Natural killer cell treated with Interleukin-12 subunit alpha and Interleukin-12 subunit beta and Interleukin-15 and Interleukin-18, amount 100 ng/mL, for 72 hours (primary cell): ENCODE measurements around the gene TMEM232. TPM values are rescaled to one million over a fixed set of nuclear protein-coding genes. Genes with fewer than 3 reads are reported as not detected.

Experiments
- ATAC-seq, 2 donors: fragments of 150-1000 bp; cut with Tn5 transposase in 1 of 2; sonication (Bioruptor Pico), chemical (Tn5 transposase) in 1 of 2; 2 replicates each; pipeline ENCODE4 v1.10.0; 2021
- DNase-seq: peaks from one replicate; pipeline ENCODE4 v3.0.0; 2022; ENCODE audit warnings: low spot score
- H3K27ac Mint-ChIP-seq, 2 donors: 1 replicate in 1 of 2; 2 replicates in 1 of 2; pipeline ENCODE4 v1.8.0; 2022; ENCODE audit warnings: mixed read lengths in 2 of 2, mild to moderate bottlenecking in 1 of 2, moderate library complexity in 1 of 2
- H3K27me3 Mint-ChIP-seq, 2 donors: 1 replicate in 1 of 2; 2 replicates in 1 of 2; pipeline ENCODE4 v1.8.0; 2022; ENCODE audit warnings: mixed read lengths in 2 of 2
- H3K36me3 Mint-ChIP-seq: one replicate; pipeline ENCODE4 v1.8.0; 2022; ENCODE audit warnings: mixed read lengths
- H3K4me1 Mint-ChIP-seq, 2 donors: 1 replicate in 1 of 2; 2 replicates in 1 of 2; pipeline ENCODE4 v1.8.0; 2022; ENCODE audit warnings: low read depth in 2 of 2, mixed read lengths in 2 of 2, mild to moderate bottlenecking in 1 of 2
- H3K4me3 Mint-ChIP-seq: one replicate; pipeline ENCODE4 v1.8.0; 2022; ENCODE audit warnings: mixed read lengths
- H3K9me3 Mint-ChIP-seq: 2 replicates; pipeline ENCODE4 v1.8.0; 2022; ENCODE audit warnings: mixed read lengths
- total RNA-seq, 2 donors: library from RNA; stranded (reverse); gene quantifications; one replicate each; pipeline ENCODE4 v1.2.3, GENCODE V29; 2022

TMEM232 gene
- total RNA-seq, 2 donors from 2014 or later: 0.40 to 0.86 TPM

DNA sequence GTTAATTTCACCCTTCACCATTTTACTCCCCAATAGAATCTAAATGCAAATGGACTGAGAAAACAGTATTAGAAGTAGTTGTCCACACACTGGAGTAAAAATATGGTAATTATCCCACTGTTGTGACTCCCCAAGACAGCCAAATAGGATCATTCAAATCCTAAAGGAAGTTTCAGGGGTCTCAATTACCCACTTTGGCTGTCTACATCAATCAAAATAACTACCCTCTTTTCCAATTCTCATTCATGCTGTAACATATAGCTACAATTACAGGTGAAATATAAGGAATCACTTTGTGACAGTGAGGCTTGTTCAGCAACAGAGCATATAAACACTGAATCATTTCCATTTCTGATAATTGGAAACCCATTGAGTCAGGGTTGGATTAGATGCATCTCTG, 220.1 kb downstream of the TMEM232 start:
- no peak for ATAC-seq
- Mint-ChIP-seq H3K4me3 (no peak overlapping the region), H3K9me3 (peaks cover 6% of the 10 kb centered on the region), H3K27me3 (no peaks in the 10 kb centered on the region), H3K4me1 (no peaks in the 10 kb centered on the region), H3K36me3 (no peaks in the 10 kb centered on the region), H3K27ac (no peak overlapping the region)
- no peak for DNase-seq

DNA sequence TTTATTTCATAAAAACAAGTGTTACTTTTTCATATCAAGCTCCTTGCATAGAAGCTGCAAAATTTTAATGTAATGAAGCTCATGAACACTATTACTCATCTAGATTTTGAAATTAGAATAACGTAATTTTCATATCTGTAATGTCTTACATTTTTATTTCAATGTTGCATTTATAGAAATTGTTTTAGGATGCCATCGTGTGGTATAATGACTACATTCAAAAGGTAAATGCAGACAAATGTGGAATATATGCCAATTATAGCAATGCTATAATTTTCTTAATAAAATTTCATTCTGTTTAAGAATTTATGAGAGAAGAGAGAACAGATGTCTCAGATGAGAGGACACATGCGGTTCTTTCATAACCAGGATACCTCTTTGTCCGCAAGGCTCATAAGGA, 230.2 kb downstream of the TMEM232 start:
- no peak for DNase-seq
- no peak for ATAC-seq
- Mint-ChIP-seq H3K27ac (no peak overlapping the region), H3K9me3 (no peaks in the 10 kb centered on the region), H3K4me1 (no peaks in the 10 kb centered on the region), H3K27me3 (no peaks in the 10 kb centered on the region), H3K36me3 (no peaks in the 10 kb centered on the region), H3K4me3 (no peak overlapping the region)

DNA sequence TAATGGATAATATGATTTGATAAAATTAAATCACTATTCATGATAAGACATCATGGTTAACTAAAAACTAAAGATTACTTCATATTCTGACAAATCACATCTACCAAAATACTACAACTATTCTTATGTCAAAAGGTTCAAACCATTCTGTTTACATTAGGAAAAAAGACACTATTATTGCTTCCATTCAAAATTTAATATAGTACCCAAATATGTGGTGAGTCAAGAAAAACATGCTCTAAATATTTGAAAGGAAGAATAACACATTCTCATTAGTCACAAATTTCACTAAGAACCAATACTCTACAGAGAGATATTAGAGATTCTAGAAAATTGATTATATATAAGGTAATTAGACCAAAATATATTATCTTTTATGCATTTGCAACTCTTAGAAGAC, 234.0 kb downstream of the TMEM232 start:
- no peaks in the 10 kb centered on the region for H3K36me3 Mint-ChIP-seq
- H3K9me3 Mint-ChIP-seq: peaks cover 6% of the 10 kb centered on the region
- no peak for ATAC-seq
- no peaks in the 10 kb centered on the region for H3K4me1 Mint-ChIP-seq
- no peak overlapping the region for H3K4me3 Mint-ChIP-seq
- no peak for DNase-seq
- no peak overlapping the region for H3K27ac Mint-ChIP-seq
- no peaks in the 10 kb centered on the region for H3K27me3 Mint-ChIP-seq

DNA sequence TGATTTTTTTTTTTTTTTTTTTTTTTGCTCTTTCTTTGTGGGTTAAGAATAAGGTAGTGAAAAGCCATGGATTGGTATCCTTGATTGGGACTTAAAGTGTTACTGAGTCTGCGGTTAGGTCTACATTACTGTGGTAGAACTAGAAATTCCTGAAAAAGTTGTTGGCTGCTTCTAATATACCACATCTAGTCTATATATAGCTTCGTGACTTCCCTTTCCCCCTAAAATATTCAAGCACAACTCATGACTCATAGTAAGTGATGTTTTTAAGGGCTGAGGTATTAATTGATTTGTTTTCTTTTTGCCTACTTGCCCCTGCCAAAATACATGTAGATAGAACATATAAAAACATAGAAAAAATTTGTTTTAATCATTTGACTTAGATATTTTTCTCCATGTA, 247.6 kb downstream of the TMEM232 start:
- ATAC-seq: no peak
- Mint-ChIP-seq H3K36me3 (peaks cover 4% of the 10 kb centered on the region), H3K27me3 (no peaks in the 10 kb centered on the region)

DNA sequence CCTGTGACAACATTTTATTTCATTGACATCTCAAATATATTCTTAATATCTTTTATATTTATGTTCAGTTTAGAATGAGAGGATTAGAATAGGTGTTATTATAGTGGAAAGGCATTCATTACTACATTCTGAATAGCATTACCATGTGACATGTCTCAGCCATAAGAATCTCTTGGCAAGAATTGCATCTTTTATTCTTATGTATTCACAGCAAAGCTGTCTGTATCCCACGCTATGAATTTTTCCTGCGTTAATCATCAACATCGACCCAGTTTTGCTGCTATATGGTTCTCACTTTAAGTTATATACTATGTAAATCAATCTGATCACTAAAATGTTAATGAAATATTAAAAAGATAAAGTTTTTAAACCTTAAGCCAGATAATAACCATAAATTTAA, 248.6 kb downstream of the TMEM232 start:
- ATAC-seq: no peak
- H3K27me3 Mint-ChIP-seq: no peaks in the 10 kb centered on the region
- no peak for DNase-seq
- no peak overlapping the region for H3K4me3 Mint-ChIP-seq
- H3K9me3 Mint-ChIP-seq: peaks cover 4% of the 10 kb centered on the region
- peaks cover 4% of the 10 kb centered on the region for H3K36me3 Mint-ChIP-seq
- no peak overlapping the region for H3K27ac Mint-ChIP-seq
- no peaks in the 10 kb centered on the region for H3K4me1 Mint-ChIP-seq

More for the DNA sequence above, 247.6 kb downstream of the TMEM232 start:
- Mint-ChIP-seq H3K4me1 (no peaks in the 10 kb centered on the region), H3K9me3 (peaks cover 4% of the 10 kb centered on the region), H3K27ac (no peak overlapping the region), H3K4me3 (no peak overlapping the region)
- DNase-seq: no peak

DNA sequence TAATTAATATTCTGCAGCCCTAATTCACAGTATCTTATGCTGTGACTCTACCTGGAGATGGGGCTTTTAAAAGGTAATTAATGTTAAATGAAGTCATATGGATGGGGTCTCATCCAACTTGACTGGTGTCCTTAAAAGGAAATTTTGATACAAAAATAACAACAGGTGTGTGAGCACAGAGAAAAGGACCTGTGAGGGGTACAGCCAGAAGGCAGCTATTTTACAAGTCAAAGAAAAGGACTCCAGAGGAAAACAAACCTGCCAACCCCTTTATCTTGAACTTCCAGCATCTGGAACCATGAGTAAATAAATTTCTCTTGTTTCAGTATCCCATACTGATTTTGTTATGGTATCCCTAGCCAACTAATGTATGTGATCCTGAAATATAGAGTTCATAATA, 250.3 kb downstream of the TMEM232 start:
- H3K9me3 Mint-ChIP-seq: peaks cover 7% of the 10 kb centered on the region
- no peaks in the 10 kb centered on the region for H3K4me1 Mint-ChIP-seq
- H3K27ac Mint-ChIP-seq: no peak overlapping the region
- DNase-seq (no peak), ATAC-seq (no peak)
- no peak overlapping the region for H3K4me3 Mint-ChIP-seq
- H3K27me3 Mint-ChIP-seq: no peaks in the 10 kb centered on the region
- peaks cover 3% of the 10 kb centered on the region for H3K36me3 Mint-ChIP-seq

DNA sequence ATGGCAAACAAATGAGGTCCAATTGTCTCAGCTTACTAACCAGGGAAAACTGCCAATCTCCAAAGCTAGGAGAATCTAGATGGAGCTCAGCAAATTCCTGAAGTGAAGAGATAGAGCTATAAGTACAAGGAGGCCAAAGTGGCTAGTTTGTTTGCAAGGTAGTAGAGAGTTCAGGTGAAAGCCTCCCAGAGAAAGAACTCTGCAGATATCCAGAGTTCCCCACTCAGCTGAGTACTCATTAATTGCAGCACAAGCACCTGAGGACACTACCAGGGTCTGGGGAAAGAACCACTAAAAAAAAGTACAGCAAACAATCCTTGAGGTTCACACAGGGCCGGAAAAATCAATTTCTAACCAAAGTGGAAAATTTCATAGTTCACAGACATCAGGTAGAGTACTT, 250.9 kb downstream of the TMEM232 start:
- peaks cover 10% of the 10 kb centered on the region for H3K9me3 Mint-ChIP-seq
- no peak for ATAC-seq
- H3K36me3 Mint-ChIP-seq: peaks cover 9% of the 10 kb centered on the region
- no peak for DNase-seq
- no peak overlapping the region for H3K4me3 Mint-ChIP-seq
- no peaks in the 10 kb centered on the region for H3K27me3 Mint-ChIP-seq
- H3K27ac Mint-ChIP-seq: no peak overlapping the region
- H3K4me1 Mint-ChIP-seq: no peaks in the 10 kb centered on the region

DNA sequence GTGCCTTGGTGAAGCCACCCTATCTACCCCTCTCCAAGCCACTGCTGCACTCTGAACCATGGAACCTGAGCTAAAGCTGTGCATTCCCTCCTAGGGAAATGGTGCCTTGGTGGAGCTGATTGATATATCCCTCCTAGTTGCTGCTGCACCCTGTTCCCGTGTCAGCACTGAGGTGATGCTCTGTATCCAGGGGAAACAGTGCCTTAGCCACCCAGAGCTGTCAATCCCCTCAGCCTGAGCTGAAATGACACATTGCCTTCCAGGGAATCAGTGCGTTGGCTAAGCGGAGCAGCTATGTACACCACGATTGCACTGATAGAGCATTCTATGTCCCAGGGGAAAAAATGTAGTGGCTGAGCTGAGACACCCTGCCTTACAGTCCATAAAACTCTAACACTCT, 257.0 kb downstream of the TMEM232 start:
- H3K27me3 Mint-ChIP-seq: no peaks in the 10 kb centered on the region
- ATAC-seq (no peak), DNase-seq (no peak)
- H3K4me3 Mint-ChIP-seq: no peak overlapping the region
- peaks cover 10% of the 10 kb centered on the region for H3K36me3 Mint-ChIP-seq
- H3K27ac Mint-ChIP-seq: no peak overlapping the region
- no peaks in the 10 kb centered on the region for H3K4me1 Mint-ChIP-seq
- peaks cover 12% of the 10 kb centered on the region for H3K9me3 Mint-ChIP-seq

DNA sequence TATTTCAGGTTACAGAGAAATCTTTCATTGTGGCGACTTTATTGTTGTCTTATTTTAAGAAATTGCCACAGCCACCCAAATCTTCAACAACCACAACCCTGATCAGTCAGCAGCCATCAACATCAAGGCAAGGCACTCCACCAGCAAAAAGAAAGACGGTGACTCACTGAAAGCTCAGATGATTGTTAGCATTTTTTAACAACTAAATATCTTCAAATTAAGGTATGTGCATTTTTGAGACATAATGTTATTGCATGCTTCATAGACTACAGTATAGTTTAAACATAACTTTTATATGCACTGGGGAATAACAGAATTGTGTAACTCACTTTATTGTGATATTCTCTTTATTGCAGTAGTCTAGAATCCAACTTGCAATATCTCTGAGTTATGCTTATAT, 263.4 kb downstream of the TMEM232 start:
- Mint-ChIP-seq H3K27me3 (no peaks in the 10 kb centered on the region), H3K4me1 (no peaks in the 10 kb centered on the region), H3K36me3 (no peaks in the 10 kb centered on the region), H3K9me3 (peaks cover 4% of the 10 kb centered on the region), H3K4me3 (no peak overlapping the region), H3K27ac (no peak overlapping the region)
- no peak for ATAC-seq
- DNase-seq: no peak

DNA sequence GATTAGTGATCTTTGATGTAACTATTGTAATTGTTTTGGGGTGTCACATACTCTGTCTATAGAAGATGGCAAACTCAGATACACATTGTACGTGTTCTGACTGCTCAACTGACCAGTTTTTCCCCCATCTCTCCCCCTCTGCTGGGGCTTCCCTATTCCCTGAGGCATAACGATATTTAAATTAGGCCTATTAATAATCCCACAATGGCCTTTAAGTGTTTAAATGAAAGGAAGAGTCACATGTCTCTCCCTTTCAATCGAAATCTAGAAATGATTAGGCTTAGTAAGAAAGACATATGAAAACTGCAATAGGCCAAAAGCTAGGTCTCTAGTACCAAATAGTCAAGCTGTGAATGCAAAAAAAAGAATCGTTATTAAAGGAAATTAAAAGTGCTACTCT, 265.6 kb downstream of the TMEM232 start:
- Mint-ChIP-seq H3K4me1 (no peaks in the 10 kb centered on the region), H3K36me3 (no peaks in the 10 kb centered on the region), H3K4me3 (no peak overlapping the region), H3K27me3 (no peaks in the 10 kb centered on the region), H3K9me3 (peaks cover 4% of the 10 kb centered on the region), H3K27ac (no peak overlapping the region)
- no peak for ATAC-seq
- DNase-seq: no peak

DNA sequence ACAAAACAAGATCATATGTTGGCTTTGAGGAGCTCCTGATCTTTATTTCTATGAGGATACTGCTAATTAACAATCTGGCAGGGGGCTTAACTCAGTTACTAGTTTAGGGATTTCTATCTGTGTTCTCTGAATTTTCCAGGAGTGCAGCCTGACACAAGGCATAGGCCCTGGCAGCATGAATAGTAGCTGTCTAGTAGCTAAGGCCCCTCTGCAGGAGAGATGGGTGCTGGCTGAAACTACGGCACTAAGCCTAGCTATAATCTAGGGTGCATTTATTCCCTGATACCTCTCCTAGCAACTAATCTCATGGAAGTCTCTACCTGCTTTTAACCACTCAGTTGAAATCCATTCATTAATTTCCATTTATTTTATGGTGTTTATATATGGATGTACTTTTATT, 268.2 kb downstream of the TMEM232 start:
- Mint-ChIP-seq H3K27ac (no peak overlapping the region), H3K4me3 (no peak overlapping the region), H3K36me3 (no peaks in the 10 kb centered on the region), H3K27me3 (no peaks in the 10 kb centered on the region), H3K9me3 (no peaks in the 10 kb centered on the region), H3K4me1 (no peaks in the 10 kb centered on the region)
- ATAC-seq (no peak), DNase-seq (no peak)

DNA sequence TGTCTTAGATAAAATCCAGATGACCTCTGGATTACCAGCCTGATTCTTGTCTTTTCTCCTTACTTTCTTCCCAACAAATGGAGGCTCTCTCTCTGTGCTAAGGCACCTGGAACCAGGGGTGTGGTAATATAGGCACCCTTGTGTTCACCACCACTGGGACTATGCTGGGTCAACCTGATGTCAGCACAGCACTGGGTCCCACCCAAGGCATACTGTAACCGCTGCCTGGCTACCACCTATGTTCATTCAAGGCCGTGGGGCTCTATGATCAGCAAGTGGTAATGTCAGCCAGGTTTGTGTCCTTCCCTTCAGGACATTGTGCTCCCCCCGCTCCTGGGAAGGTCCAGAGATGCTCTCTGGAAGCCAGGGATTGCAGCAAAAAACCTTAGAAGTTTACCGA, 283.6 kb downstream of the TMEM232 start:
- Mint-ChIP-seq H3K4me1 (no peaks in the 10 kb centered on the region), H3K36me3 (no peaks in the 10 kb centered on the region), H3K27ac (no peak overlapping the region), H3K9me3 (peaks cover 3% of the 10 kb centered on the region), H3K27me3 (no peaks in the 10 kb centered on the region), H3K4me3 (no peak overlapping the region)
- no peak for ATAC-seq
- DNase-seq: no peak

DNA sequence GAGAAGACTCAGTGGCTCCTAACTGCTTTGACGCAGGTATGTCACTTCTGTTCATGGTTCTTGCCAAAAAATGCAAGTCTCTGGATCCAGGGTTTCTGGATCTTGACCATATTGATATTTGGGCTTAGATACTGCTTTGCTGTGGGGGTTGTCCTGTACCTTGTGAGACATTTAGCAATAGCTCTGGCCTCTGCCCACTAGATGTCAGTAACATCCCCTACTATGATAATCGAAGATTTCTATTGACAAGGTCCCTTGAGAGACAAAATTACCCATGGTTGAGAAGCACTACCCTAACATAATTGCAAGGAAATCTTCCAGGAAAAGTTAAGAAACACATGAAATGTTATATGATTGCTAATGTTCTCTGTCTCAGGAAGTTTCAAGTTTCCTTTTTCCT, 285.4 kb downstream of the TMEM232 start:
- H3K4me3 Mint-ChIP-seq: no peak overlapping the region
- no peaks in the 10 kb centered on the region for H3K36me3 Mint-ChIP-seq
- no peak overlapping the region for H3K27ac Mint-ChIP-seq
- H3K27me3 Mint-ChIP-seq: no peaks in the 10 kb centered on the region
- ATAC-seq (no peak), DNase-seq (no peak)
- H3K4me1 Mint-ChIP-seq: no peaks in the 10 kb centered on the region
- H3K9me3 Mint-ChIP-seq: peaks cover 3% of the 10 kb centered on the region

DNA sequence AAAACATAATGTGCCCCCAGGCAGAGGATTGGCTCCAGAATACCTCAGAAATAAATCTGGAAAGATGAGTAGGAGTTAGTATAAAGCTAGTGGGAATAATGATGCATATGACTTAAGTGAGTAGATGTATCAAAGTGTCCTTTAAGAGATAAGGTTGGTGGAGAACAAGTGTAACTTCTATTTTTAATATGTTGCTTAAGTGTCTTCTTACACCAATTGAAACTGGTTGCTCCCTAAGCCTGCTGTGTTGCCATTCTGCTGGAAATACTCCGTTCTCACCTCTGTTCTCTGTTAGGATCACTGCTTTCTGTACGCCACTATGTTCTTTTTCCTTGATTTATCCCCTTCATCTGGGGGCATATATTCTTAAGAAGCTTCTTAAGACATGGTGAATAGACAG, 286.4 kb downstream of the TMEM232 start:
- ATAC-seq (no peak), DNase-seq (no peak)
- no peaks in the 10 kb centered on the region for H3K4me1 Mint-ChIP-seq
- H3K9me3 Mint-ChIP-seq: peaks cover 3% of the 10 kb centered on the region
- no peak overlapping the region for H3K27ac Mint-ChIP-seq
- no peak overlapping the region for H3K4me3 Mint-ChIP-seq
- H3K27me3 Mint-ChIP-seq: no peaks in the 10 kb centered on the region
- no peaks in the 10 kb centered on the region for H3K36me3 Mint-ChIP-seq

DNA sequence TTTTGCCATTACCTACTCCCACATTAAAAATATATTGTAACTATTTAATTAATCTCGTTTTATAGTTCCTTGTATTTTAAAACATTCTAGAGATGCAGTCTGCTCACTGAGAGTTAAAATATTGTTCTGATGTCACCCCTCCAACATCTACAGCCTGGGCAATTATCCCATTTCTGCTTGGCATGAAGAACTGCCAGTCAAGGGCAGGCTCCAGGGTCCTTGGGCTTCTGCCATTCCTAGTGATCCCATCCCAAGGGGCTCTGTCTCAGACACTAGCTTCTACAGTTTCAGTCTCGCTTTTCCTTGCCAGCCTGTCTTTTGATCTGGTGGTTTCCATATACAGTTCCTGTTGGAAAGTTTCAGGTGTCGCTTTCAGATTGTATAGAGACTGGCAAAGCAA, 287.2 kb downstream of the TMEM232 start:
- DNase-seq (no peak), ATAC-seq (no peak)
- H3K4me1 Mint-ChIP-seq: no peaks in the 10 kb centered on the region
- no peaks in the 10 kb centered on the region for H3K27me3 Mint-ChIP-seq
- H3K9me3 Mint-ChIP-seq: peaks cover 3% of the 10 kb centered on the region
- H3K36me3 Mint-ChIP-seq: no peaks in the 10 kb centered on the region
- no peak overlapping the region for H3K27ac Mint-ChIP-seq
- no peak overlapping the region for H3K4me3 Mint-ChIP-seq
